Esophagus squamous epithelium (tissue), 4 donors: ENCODE results near the gene SRMS.
"Not testable (repeated sequence)": the region's sequence is repeated elsewhere in the genome, so short reads cannot be mapped to it uniquely, and the experiment has no call there.

Experiments used
- POLR2A ChIP-seq, 4 donors: fragments of 450-650 bp; IDR thresholded peaks; one replicate each; pipeline ENCODE4 v1.6.1; 2017; ENCODE audit warnings: antibody characterized with exemption in 4 of 4, mild to moderate bottlenecking in 4 of 4, moderate library complexity in 3 of 4
- TF ChIP-seq, protein P1 (sequence below), 6 experiments: fragments of 450-650 bp in 4 of 6; fragments of 200-600 bp in 2 of 6; sonication (generic) in 2 of 6; IDR thresholded peaks; one replicate each; pipeline ENCODE4 v1.5.1; 2016 to 2019; ENCODE audit warnings: antibody characterized with exemption in 6 of 6, mild to moderate bottlenecking in 4 of 6, moderate library complexity in 4 of 6

DNA sequence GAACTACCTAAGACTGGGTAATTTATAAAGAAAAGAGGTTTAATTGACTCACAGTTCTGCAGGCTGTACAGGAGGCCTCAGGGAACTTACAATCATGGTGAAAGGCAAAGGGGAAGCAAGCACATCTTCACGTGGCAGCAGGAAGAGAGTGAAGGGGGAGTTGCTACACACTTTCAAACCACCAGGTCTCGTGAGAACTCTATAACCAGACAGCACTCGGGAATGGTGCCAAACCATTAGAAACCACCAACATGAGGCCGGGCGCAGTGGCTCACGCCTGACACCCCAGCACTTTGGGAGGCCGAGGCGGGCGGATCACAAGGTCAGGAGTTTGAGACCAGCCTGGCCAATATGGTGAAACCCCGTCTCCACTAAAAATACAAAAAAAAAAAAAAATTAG lies 33.0 kb downstream of the SRMS start:
- TF ChIP-seq, protein P1, sequence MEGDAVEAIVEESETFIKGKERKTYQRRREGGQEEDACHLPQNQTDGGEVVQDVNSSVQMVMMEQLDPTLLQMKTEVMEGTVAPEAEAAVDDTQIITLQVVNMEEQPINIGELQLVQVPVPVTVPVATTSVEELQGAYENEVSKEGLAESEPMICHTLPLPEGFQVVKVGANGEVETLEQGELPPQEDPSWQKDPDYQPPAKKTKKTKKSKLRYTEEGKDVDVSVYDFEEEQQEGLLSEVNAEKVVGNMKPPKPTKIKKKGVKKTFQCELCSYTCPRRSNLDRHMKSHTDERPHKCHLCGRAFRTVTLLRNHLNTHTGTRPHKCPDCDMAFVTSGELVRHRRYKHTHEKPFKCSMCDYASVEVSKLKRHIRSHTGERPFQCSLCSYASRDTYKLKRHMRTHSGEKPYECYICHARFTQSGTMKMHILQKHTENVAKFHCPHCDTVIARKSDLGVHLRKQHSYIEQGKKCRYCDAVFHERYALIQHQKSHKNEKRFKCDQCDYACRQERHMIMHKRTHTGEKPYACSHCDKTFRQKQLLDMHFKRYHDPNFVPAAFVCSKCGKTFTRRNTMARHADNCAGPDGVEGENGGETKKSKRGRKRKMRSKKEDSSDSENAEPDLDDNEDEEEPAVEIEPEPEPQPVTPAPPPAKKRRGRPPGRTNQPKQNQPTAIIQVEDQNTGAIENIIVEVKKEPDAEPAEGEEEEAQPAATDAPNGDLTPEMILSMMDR (IDR thresholded peaks at IDR 0.05): not testable (repeated sequence)
- TF ChIP-seq POLR2A (IDR thresholded peaks at IDR 0.05): not testable (repeated sequence)
